Renal cortical epithelial cell (primary cell): ENCODE data around the gene KIRREL1. TPM values are rescaled to one million over a fixed set of nuclear protein-coding genes. Genes with fewer than 3 reads are reported as not detected.
A peak's percentile ranks its signal among the peaks of the same experiment; 100 is the strongest.

ENCODE experiments used
- DNase-seq: peaks from one replicate; pipeline ENCODE4 v3.0.0-alpha.2; 2011; ENCODE audit warnings: low read depth
- total RNA-seq: library from RNA; depleted of rRNA; stranded (reverse); fragments of >200 nt; gene quantifications from 2 replicates; pipeline ENCODE4 v1.2.3, GENCODE V29; 2014

Gene KIRREL1
- total RNA-seq, 1 donor from 2014 or later: 297 TPM

- no peak for DNase-seq
Observed at GRCh38 chr1:158007180-158007579, 13.7 kb downstream of the KIRREL1 start.

- DNase-seq: no peak
Observed at GRCh38 chr1:158007667-158008386, 14.4 kb downstream of the KIRREL1 start.

GRCh38 chr1:158008630-158009029, 15.2 kb downstream of the KIRREL1 start:
- no peak for DNase-seq

- DNase-seq: no peak
Observed at GRCh38 chr1:158011714-158012113, 18.3 kb downstream of the KIRREL1 start.

GRCh38 chr1:158013840-158014730, 20.6 kb downstream of the KIRREL1 start:
- DNase-seq: no peak

GRCh38 chr1:158014731-158015320, 21.4 kb downstream of the KIRREL1 start:
- no peak for DNase-seq

- DNase-seq: peak; percentile 61
Observed at GRCh38 chr1:158016651-158017335, 23.3 kb downstream of the KIRREL1 start.

GRCh38 chr1:158017800-158018595, 24.6 kb downstream of the KIRREL1 start:
- DNase-seq: peak; percentile 44

- DNase-seq: peak; percentile 95
Observed at GRCh38 chr1:158019171-158019868, 25.9 kb downstream of the KIRREL1 start.

- DNase-seq: no peak
Observed at GRCh38 chr1:158020259-158020885, 26.9 kb downstream of the KIRREL1 start.

GRCh38 chr1:158020886-158021620, 27.6 kb downstream of the KIRREL1 start:
- no peak for DNase-seq

GRCh38 chr1:158021721-158022120, 28.3 kb downstream of the KIRREL1 start:
- no peak for DNase-seq

- DNase-seq: no peak
Observed at GRCh38 chr1:158022554-158023312, 29.3 kb downstream of the KIRREL1 start.

- DNase-seq: no peak
Observed at GRCh38 chr1:158024737-158025136, 31.3 kb downstream of the KIRREL1 start.

GRCh38 chr1:158025576-158026230, 32.3 kb downstream of the KIRREL1 start:
- DNase-seq: peak; percentile 64

- no peak for DNase-seq
Observed at GRCh38 chr1:158026651-158027050, 33.2 kb downstream of the KIRREL1 start.

- no peak for DNase-seq
Observed at GRCh38 chr1:158027508-158027907, 34.1 kb downstream of the KIRREL1 start.

GRCh38 chr1:158028969-158029368, 35.5 kb downstream of the KIRREL1 start:
- DNase-seq: peak; percentile 82
